Measurements from ENCODE around the gene AP1G2. TPM values are rescaled to one million over a fixed set of nuclear protein-coding genes. Genes with fewer than 3 reads are reported as not detected.
A peak's percentile ranks its signal among the peaks of the same experiment; 100 is the strongest.

The AP1G2 gene
- total and polyA plus RNA-seq, 2 of the 13 experiments (the other 11 are each of a cell fraction or from before 2014, with no cell fraction given) = 96.9 to 611 TPM

- 0 out of 2 replicates have a peak, but pooled peaks have one; percentile 46 for TF ChIP-seq POGK (CRISPR knock-in tag; conservative IDR thresholded peaks at IDR 0.05)
- no peak for TF ChIP-seq ZFP90 (CRISPR knock-in tag; IDR thresholded peaks at IDR 0.05; ENCODE audit: borderline replicate concordance)
- 0 out of 2 replicates have a peak, but pooled peaks have one; percentile 6 for TF ChIP-seq HMG20B (CRISPR knock-in tag; conservative IDR thresholded peaks at IDR 0.05)
- no peak for TF ChIP-seq ZNF232 (CRISPR knock-in tag; IDR thresholded peaks at IDR 0.05; ENCODE audit: borderline replicate concordance)
- no peak for TF ChIP-seq NFAT5 (CRISPR knock-in tag; IDR thresholded peaks at IDR 0.05)
- peak; percentile 35; the same call in 1 of the 2 replicates for TF ChIP-seq ZNF550 (CRISPR knock-in tag; IDR thresholded peaks at IDR 0.05; ENCODE audit: borderline replicate concordance)
- TF ChIP-seq ZNF790 (CRISPR knock-in tag; IDR thresholded peaks at IDR 0.05; ENCODE audit: borderline replicate concordance) = no peak
- no peak for TF ChIP-seq ZNF605 (CRISPR knock-in tag; IDR thresholded peaks at IDR 0.05)
- 0 out of 2 replicates have a peak, but pooled peaks have one; percentile 6 for TF ChIP-seq HNF4A (CRISPR knock-in tag; IDR thresholded peaks at IDR 0.05)
- TF ChIP-seq HOMEZ (CRISPR knock-in tag; IDR thresholded peaks at IDR 0.05; ENCODE audit: low read depth) = peak; percentile 15; the same call in 1 of the 2 replicates
- TF ChIP-seq ZNF281 (CRISPR knock-in tag; IDR thresholded peaks at IDR 0.05; ENCODE audit: borderline replicate concordance) = peak; percentile 80
- no peak for TF ChIP-seq ZNF382 (CRISPR knock-in tag; IDR thresholded peaks at IDR 0.05; ENCODE audit: borderline replicate concordance)
- TF ChIP-seq TAF1 (CRISPR knock-in tag; IDR thresholded peaks at IDR 0.05) = peak; percentile 38
- TF ChIP-seq NPAS2 (CRISPR knock-in tag; IDR thresholded peaks at IDR 0.05; ENCODE audit: borderline replicate concordance) = 0 out of 2 replicates have a peak, but pooled peaks have one; percentile 47
These were observed 28.1 kb downstream of the AP1G2 start (continued) for GRCh38 chr14:23539248-23540140.
